Posterior cingulate gyrus (tissue), 11 donors: ENCODE measurements around the gene NSD2.
A peak's percentile ranks its signal among the peaks of the same experiment; 100 is the strongest.

ENCODE experiments used
- DNase-seq, 10 donors: peaks; one replicate each; pipeline versions ENCODE4 v3.0.0 to v3.0.0-alpha.2; 2020 to 2021; ENCODE audit warnings: mixed read lengths in 3 of 10
- intact Hi-C: fragments of 100-400 bp; cut with DNase I; formaldehyde crosslinking; loops from one replicate; pipeline ENCODE4 v1.15.1; 2023

The NSD2 gene

GRCh38 chr4:1960170-1960825 is 89.1 kb downstream of the NSD2 start:
- peak in 1 of 10 donors; percentile 41 for DNase-seq

GRCh38 chr4:1961038-1961437 is 89.8 kb downstream of the NSD2 start:
- peak in 1 of 10 donors; percentile 36 for DNase-seq
- intact Hi-C loops = no loop called here

More at GRCh38 chr4:1960170-1960825, 89.1 kb downstream of the NSD2 start:
- intact Hi-C loops = no loop called here

- intact Hi-C loops = no loop called here
- peak in 2 of 10 donors; percentile 41 to 65 for DNase-seq
These were observed 90.4 kb downstream of the NSD2 start for GRCh38 chr4:1961563-1961962.

GRCh38 chr4:1962980-1963379 is 91.8 kb downstream of the NSD2 start:
- intact Hi-C loops = no loop called here
- DNase-seq = no peak

- no peak for DNase-seq
- intact Hi-C loops = no loop called here
These were observed 93.2 kb downstream of the NSD2 start for GRCh38 chr4:1964443-1964842.

- DNase-seq = no peak
- intact Hi-C loops = no loop called here
These were observed 93.8 kb downstream of the NSD2 start for GRCh38 chr4:1964971-1965370.

- intact Hi-C loops = no loop called here
These were observed 96.4 kb downstream of the NSD2 start for GRCh38 chr4:1967512-1968149.

GRCh38 chr4:1968686-1969295 is 97.6 kb downstream of the NSD2 start:
- intact Hi-C loops = no loop called here
- peak in 3 of 10 donors; percentile 57 to 77 (median 73) for DNase-seq

More at GRCh38 chr4:1967512-1968149, 96.4 kb downstream of the NSD2 start:
- no peak for DNase-seq

- DNase-seq = peak in 5 of 10 donors; percentile 14 to 89 (median 65)
- intact Hi-C loops = no loop called here
These were observed 98.9 kb downstream of the NSD2 start for GRCh38 chr4:1969928-1970723.

- intact Hi-C loops = no loop called here
- peak in 2 of 10 donors; percentile 69 to 79 for DNase-seq
These were observed 99.7 kb downstream of the NSD2 start for GRCh38 chr4:1970926-1971325.

GRCh38 chr4:1971456-1972200 is 100.4 kb downstream of the NSD2 start:
- intact Hi-C loops = no loop called here
- DNase-seq = peak in 2 of 10 donors; percentile 22 to 82

- DNase-seq = peak in 2 of 10 donors; percentile 10 to 50
- intact Hi-C loops = no loop called here
These were observed 101.2 kb downstream of the NSD2 start for GRCh38 chr4:1972414-1972813.

- intact Hi-C loops = no loop called here
- peak in 1 of 10 donors; percentile 53 for DNase-seq
These were observed 102.0 kb downstream of the NSD2 start for GRCh38 chr4:1973218-1973617.

- intact Hi-C loops = no loop called here
- peak in 1 of 10 donors; percentile 65 for DNase-seq
These were observed 102.5 kb downstream of the NSD2 start for GRCh38 chr4:1973661-1974060.

- intact Hi-C loops = no loop called here
These were observed 103.6 kb downstream of the NSD2 start for GRCh38 chr4:1974840-1975239.

GRCh38 chr4:1975391-1975801 is 104.2 kb downstream of the NSD2 start:
- DNase-seq = peak in 2 of 10 donors; percentile 8 to 62
- intact Hi-C loops = no loop called here

More at GRCh38 chr4:1974840-1975239, 103.6 kb downstream of the NSD2 start:
- peak in 1 of 10 donors; percentile 64 for DNase-seq

GRCh38 chr4:1975880-1976279 is 104.7 kb downstream of the NSD2 start:
- intact Hi-C loops = no loop called here
- DNase-seq = peak in 1 of 10 donors; percentile 44

- intact Hi-C loops = no loop called here
- DNase-seq = peak in 1 of 10 donors; percentile 66
These were observed 105.5 kb downstream of the NSD2 start for GRCh38 chr4:1976416-1977352.

- intact Hi-C loops = no loop called here
These were observed 107.0 kb downstream of the NSD2 start for GRCh38 chr4:1978226-1978625.

More at GRCh38 chr4:1978226-1978625, 107.0 kb downstream of the NSD2 start:
- peak in 1 of 10 donors; percentile 15 for DNase-seq
